AG20443 (cell line): ENCODE data around the gene MRTFB.

Experiments used
- DNase-seq: peaks from one replicate; pipeline ENCODE4 v3.0.0; 2012; ENCODE audit warnings: low spot score, mixed read lengths

MRTFB gene

DNA sequence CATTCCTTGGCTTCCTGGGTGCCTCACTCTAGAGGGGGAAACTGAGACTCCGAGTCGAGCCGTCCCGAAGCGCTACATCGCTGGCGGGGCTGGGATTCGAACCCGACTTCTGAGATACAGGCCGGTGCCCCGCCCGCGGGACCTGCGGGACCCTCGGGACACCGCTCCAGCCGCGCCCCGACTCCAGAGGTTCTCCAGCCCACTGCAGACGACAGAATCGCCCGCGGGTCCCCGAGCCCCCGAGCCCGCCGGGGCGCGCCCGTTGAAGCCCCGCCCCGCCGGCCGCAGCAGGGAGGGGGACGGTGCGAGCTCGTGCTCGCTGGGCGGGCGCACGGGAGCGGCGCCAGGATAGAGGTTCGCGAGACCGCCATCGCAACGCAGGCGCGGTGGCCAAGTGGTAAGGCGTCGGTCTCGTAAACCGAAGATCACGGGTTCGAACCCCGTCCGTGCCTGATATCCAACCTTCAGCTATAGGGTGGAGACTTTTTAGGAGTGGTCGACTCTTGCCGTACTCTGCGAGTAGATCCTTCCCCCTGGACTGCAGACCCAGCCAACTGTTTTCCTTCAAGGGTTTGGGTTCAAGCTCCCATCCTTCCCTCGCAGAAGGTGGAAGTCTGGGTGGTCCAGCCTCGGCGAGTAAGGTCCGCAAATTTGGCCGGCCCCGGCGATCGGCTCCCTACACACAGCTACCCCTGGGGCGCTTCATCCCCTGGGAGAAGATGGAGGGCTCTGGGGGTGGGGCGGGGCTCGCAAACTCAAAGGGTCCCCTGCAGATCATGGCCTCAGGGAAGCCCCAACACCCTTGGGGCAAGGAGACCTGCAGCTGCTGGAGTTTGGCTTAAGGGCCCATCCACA lies 214.6 kb downstream of the MRTFB start:
- peak; percentile 95 for DNase-seq

DNA sequence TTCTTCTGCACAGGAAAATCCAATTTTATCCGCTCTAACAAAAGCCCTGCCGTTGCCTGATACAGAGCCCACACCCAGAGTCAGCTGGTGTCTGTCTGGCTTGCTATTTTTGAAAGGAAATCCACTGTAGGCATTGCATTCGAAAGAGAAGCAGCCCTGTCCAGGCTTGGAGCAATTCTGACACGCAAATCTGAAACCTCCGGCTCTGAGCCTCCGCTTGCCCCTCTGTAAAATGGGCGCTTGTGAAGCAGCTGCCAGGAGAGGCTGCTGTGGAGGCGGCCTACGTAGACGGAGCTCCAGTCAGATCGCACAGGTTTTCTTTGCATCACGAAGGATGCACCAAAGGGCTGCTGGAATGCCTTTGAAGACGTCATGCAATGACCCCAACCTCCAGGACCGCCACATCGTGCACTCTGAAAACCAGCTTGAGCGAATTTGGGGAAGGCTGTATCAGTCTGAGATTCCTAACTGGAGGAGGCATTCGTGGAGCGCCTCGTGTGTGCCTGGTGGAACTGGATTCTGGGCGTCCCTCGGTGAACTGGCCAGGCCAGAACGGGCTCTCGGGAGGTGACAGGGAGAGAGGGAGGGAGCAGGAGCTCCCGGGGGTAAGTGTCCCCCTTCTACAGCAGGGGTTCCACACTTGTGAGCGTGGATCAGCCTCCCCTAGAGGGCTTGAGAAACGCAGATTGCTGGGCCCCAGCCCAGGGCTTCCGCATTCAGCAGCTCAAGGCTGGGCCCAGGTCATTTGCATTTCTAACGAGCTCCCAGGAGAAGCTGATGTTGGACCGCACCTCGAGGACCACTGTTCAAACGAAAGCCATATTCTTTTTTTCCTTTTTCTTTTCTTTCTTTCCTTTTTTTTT lies 215.5 kb downstream of the MRTFB start:
- peak; percentile 61 for DNase-seq

DNA sequence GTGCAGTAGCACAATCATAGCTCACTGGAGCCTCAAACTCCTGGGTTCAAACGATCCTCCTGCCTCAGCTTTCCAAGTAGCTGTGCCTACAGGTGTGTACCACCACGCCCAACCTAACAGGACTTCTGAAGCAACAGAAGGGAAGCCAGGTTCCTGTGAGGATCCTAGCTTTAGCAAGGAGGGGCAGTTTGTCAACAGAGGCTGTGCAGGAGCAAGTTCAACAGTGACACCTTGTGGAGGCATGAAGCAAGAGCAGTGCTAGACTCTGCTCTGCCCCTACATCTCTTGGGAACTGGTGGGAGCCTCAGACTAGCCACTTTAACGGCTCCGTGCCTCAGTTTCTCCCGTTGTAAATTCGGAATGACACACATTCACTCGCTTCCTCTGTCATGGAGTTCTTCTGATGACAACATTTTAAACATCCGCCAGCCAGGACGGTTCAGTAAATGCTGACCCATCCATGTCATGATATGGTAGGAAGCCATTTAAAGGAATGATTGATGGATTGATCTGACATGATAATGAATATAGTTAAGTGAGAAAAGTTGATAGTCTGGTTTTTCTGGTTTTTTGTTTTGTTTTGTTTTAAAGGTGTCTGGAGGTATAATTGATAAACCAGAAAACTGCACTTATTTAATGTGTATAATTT lies 218.7 kb downstream of the MRTFB start:
- peak; percentile 20 for DNase-seq

DNA sequence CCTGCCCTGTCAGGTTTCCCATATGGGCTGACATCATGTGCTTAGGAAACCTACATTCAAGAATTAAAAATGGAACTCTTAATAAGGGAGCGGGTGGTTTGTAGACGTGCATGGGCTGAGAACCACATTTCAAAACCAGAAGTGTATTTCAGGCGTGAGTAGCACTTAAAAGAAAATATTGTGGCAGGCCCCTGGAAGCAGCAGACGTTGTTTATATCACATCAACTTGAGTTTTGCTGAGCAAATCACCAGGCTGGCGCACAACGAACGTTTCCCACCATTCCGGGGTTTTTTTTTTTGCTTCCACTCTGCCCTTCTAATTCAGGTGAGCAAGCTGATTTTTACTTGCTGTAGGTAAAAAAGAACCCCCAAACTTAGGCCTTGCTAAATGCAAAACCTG lies 220.2 kb downstream of the MRTFB start:
- DNase-seq: no peak

DNA sequence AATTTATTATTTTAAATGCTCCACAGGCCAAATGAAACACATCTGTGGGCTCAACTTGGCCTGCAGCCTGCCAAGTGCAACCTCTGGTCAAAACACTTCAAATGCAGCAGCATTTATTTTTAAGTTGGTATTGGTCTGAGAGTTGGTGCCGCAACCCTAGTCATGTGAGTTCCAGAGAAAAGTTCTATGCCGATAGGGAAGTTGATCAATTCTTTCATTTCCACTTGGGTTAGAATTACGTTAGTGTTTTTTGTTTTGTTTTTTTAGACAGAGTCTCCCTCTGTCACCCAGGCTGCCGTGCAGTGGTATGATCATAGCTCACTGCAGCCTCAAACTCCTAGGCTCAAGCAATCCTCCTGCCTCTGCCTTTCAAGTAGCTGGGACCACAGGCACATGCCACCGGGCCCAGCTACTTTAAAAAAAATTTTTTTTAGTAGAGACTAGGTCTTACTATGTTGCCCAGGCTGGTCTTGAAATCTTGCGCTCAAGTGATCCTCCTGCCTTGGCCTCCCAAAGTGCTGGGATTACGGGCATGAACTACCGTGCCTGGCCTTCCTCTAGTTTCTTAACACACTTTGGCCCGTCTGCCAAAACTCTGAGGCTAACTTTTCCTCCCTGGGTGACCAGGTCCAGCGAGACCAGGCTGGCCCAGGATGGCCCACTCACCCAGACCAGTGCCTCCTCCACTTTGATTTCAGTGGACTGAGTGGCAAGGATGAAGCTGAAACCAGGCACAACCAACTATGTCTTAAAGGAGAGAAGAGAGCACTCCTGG lies 221.1 kb downstream of the MRTFB start:
- no peak for DNase-seq

DNA sequence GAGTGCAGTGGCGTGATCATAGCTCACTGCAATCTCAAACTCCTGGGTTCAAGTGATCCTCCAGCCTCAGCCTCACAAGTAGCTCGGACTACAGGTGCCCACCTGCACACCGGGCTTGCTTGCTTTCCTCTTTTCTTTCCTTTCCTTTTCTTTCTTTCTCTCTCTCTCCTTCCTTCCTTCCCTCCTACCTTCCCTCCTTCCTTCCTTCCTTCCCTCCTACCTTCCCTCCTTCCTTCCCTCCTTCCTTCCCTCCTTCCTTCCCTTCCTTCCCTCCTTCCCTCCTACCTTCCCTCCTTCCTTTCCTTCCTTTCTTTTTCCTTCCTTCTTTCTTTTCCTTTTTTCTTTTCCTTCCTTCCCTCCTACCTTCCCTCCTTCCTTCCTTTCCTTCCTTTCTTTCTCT lies 225.5 kb downstream of the MRTFB start:
- no peak for DNase-seq

DNA sequence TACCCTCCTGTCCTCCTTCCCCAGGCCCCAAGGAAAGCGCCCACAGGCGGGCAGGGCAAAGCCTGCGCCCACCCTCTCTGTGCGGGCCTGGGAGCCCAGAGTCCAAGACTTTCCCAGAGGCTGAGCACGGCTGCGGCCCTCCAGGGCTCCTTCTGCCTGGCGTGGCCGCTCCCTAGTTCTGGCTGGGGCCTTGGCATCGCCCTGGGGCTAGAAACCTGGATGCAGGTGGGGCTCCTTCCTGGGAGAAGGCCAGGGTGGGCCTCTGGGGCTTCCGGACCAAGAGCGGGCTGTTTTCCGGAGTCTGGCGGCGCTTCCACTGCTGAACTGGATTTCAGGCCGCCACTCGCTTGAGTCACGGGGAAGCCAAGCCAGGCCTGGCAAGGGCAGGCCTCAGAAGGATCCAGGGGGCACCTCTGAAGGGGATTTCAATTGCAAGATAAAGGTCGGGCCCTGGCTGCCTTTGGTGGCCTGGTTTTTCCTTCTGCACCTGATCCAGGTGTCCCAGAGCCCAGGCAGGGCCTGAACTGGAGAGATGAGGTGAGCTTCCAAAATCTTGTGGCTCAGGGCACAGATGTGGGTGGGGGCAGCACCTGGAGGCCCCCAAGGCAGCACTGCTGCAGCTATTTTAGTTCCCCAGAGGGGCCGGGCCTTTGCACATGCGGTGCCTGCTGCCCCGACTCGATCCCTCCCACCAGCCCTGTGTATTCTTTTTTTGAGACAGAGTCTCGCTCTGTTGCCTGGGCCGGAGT lies 227.4 kb downstream of the MRTFB start:
- DNase-seq: no peak

DNA sequence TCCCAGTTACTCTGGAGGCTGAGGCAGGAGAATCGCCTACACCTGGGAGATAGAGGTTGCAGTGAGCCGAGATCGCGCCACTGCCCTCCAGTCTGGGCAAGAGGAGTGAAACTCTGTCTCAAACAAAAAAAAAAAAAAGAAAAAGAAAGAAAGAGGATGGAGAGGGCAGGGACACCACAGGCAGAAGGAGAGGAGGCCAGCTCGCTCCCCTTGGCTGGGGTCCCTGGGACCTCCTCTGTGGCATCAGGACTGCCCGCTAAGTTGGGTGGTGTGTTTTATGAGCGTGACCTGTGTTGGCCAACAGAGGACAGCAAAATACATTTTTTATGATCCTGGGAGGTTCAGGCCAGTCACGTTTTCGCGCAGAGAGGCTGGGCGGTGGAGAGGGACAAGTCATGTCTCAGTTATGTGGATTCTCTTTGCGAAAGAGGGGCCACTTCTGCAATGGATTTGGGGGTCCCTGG lies 229.6 kb downstream of the MRTFB start:
- DNase-seq: peak; percentile 83

DNA sequence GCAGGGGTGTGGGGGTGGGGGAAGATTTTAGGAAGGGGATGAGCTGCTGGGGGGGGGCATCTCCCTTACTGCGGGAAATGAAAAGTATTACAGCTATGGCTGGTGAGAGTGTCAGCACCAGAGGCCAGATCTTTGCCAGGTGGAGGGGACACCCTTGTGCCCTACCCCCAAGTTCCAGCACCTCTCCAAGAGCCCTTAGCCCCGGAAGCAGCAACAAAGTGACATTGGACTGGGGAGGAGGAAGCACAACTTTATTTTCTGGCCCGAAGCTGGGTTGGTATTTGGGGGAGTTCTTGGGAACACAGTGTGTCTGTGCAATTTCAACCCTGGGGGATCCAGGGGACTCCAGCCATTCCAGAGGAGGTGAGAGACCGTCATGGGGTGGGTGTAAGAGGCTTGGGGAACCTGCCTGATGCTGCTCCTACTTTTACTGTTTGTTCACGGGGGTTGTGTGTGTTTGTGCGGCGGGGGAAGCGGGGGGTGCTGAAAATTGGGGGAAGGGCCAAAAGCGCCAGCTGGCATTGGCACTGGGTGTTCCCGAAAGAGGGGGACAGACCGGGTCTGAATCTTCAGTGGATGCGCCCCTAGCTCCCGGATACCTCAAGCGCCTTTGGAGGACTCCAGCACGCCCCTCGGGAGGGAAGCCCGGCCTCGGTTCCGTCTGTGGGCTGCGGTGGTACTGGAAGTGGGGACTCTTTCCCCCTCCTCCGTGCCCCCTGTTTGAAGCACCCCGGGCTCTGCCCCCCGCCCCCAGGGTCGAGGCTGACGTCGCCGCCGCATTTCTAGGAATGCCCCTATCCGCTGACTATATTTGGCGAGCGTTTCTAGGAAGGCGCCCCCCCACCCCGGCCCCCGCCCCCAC lies 230.3 kb downstream of the MRTFB start:
- DNase-seq: peak; percentile 39

DNA sequence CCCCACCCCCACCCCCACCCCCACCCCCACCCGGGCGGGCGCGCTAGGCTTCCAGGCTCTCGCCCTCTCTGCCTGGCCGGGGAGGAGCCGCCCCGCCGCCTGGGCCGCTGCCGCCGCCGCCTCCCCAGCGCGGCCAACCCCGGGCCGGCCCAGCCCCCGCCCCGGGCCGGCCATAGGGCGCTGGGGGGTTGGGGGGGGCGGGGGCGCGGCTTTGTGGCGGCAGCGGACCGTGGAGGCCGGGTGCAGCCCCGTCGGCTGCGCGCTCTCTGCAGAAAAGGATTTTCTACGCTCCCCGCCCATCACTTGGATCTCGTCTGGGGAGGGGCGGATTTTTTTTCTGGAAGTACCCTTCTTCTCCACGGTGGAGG lies 230.9 kb downstream of the MRTFB start:
- peak; percentile 95 for DNase-seq

DNA sequence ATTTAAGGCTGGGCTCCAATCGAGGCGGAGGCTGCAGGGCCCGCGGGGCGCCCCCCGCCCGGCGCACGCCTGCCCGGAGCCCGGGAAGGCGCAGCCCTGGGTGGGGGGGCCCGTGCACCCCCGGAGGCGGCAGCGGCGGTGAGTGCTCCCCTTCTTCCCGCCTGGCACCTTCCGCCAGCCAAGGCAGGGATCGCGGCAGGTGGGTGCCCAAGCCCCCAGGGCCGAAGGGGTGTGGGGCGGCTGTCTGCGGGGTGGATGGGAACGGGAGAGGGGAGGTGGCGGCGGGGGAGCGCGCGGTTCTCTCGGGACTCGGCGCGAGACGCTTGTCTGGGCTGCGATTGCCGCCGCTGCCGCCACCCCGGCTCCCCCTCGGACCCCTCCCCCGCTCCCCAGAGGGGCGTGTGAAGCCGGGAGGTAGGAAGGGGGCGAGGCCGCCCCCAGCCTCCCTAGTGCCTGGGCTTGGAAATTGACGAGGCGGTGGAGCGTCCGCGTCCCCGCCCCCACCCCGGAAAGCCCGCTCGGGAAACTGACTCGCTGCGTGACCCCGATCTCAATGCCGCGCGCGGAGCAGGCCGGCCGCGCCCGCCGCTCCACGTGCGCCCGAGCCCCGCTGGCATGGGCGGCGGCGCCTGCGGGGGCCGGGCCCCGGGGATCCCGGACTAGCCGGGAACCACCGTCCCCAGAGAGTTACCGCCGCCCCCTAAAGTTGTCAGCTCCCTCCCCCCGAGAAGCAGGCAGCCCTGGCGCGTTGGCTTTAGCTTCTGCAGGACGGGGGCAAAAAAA lies 231.5 kb downstream of the MRTFB start:
- DNase-seq: peak; percentile 47

DNA sequence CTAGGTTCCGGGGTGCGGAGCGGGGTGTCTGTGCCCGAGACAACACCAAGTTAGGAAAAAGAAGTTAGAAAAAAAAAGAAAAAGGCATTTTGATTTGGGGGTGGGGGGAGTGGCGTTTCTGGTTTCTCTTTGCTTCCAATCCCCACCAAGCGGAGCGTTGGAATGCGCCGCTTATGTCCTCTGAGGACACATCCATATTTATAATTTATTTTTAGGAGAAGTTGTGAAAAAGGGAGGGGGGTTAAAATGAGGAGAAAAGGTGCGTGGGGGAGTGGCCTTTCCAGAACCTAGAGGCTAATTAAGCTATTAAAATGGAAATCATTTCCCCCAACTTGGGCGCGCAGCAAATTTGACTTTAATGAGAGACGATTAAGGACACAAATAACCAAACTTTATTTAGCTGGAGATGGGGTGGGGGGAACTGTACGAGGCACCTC lies 232.1 kb downstream of the MRTFB start:
- DNase-seq: no peak

DNA sequence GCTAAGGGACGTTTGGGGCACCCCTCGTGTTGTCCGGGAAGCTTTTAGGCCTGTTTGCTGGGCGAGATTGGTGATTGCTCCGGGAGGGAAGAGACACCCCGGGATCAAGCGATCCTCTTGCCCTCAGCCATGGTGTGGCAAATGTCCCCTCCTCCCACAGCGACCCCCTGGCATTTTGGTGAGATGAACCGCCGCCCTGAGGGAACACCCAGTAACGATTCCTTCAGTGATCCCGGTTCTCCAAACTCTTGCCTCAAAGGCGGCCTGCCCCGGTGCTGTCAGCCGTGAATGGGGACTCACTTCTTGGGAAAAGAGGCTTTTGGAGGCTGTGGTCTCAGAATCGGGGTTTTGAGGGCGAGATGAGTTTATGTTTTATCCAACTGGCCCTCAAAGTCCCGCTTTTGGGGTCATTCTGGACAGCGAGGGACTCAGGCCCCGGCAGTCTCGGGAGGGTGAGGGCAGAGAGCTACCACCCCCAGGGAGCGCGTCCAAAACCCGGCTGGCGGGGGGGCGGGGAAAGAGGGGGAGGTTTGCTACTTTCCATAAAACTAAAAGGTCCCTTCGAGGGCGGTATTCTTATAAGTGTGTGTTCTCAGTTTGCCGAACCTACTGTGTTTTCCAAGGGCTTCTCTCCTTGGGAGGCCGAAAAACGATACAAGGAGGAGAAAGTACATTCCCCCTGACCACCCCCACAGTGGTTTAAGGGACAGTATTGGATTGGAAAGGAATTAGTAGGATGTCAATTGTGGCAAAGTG lies 232.7 kb downstream of the MRTFB start:
- DNase-seq: no peak

DNA sequence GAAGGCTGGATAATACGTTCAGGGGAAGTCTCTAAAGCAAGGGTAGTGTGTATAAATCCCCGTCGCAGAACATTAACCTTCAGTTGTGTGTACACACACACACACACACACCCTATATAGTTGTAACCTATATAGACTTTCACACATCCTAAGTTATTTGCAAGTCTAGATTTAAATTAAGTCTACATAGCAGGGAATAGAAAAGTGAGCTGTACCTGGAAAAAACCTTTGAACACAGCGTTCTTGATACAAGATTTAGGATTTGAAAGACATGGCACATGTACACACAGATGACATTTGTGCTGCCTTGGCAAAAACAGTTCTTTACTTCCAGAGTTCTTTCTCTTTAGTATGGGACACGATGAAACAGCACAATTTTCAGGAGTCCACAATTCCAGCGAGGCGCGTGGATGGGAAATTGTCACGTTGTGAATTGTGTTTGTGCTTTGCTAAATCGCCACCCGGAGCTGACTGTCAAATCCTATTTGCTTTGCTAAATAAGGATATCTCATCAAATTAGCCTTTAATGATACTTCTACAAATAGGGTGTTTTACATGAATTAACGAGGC lies 233.9 kb downstream of the MRTFB start:
- no peak for DNase-seq

DNA sequence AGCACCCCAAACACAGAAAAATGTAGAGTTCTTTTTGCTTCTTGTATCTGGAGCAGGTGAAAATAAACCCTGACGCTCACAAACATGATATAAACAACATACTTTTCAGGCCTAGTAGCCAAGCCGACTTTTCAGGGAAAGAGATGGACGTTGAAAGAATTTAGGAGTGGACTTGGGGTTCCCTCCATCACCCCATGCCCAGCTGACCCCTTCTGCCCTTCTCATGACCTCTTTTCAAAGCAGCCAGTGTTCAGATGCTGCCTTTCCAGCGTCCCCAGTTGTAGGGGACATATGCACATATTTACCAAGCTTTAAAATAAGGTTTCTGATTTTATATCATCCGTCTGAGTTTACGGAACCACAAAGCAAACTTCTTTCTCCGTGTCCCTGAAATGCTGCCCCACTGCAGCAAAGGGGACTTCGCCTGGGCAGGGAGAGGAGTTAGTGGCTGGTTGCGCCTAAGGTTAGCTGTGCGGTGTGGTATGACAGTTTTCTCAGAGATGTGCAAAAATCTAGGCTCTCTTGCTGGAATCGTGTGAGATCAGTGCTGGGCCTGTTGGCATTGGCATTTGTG lies 235.5 kb downstream of the MRTFB start:
- DNase-seq: no peak

DNA sequence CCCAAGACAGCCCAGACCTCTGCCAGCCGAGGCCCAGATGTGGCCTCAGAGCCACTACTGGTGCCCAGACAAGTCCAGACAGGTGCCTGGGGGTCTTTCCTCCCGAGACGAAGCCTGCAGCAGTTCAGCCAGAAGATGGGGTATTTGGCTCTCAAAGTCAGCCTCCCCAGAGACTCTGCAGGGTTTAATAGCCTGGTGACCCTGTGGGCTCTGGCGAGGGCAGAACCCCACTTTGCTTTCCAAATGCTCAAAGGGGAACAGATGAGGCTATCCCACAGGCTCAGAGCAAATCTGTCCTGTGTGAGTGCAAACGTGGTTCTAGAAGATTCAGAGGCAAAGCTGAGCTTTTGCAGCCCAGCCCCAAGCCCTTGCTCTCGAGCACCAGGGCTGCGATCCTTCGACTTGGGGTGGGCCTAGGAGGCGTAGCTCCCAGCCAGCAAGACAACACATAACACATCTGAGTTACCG lies 236.0 kb downstream of the MRTFB start:
- DNase-seq: no peak

DNA sequence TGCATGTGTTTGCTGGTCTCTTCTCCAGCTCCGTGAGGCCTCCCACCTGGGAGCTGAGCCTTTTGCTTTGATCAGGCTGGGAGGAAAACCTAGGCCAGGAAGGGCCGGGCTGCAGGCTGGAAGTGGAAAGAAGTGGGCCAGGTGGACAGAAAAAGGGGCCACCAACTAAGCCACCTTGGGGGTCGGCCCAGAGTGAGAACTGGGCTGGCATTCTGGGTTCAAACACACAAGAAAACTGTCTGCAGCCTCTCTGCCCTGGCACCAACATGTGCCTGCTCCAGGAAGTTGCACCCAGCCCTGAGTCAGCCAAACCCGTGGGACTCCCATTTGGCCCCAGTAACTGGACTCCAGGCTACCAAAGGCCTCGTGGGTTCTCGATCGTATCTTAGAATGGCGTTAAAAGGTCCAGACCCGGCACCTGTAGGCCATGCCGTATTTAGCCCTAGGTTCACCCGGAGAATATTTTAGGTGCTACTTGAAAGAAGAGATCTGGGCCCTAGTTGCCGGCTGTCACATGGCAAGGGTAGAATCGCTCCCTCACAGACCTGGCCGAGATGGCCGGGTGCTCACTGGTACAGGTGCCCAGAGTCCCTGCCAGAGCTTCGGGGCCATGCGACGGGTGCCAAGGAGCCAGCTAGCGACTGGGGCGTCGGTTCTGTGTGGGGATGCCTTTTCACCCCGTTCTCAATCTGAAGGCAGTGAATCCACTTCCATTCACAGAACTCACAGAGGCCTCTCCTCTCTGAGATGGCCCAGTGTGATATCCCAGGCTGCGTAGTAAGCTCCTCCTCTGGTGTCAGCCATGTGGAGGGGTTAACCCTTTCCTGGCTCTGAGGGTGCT lies 236.6 kb downstream of the MRTFB start:
- peak; percentile 62 for DNase-seq
